MM.1S (cell line): ENCODE data around the gene DDX20.

Experiments
- DNase-seq: peaks from one replicate; pipeline ENCODE4 v3.0.0-alpha.2; 2015
- H2AFZ ChIP-seq: fragments of 300-600 bp; sonication (generic); 2 replicates; pipeline ENCODE4 v1.6.0; 2016; ENCODE audit warnings: antibody characterized with exemption, low read length
- H3F3A ChIP-seq: fragments of 300-600 bp; sonication (generic); 2 replicates; pipeline ENCODE4 v1.6.1; 2016; ENCODE audit warnings: mild to moderate bottlenecking, antibody characterized with exemption, low read length, moderate library complexity, mixed read lengths; ENCODE audit not compliant: insufficient read depth
- H3K27ac ChIP-seq: fragments of 300-600 bp; sonication (generic); 2 replicates; pipeline ENCODE4 v1.5.1; 2016; ENCODE audit warnings: mild to moderate bottlenecking, low read length
- H3K27me3 ChIP-seq: fragments of 300-600 bp; sonication (generic); replicated peaks from 2 replicates; pipeline ENCODE4 v1.6.0; 2016; ENCODE audit warnings: low read length; ENCODE audit not compliant: insufficient read depth
- H3K36me3 ChIP-seq: fragments of 300-600 bp; sonication (generic); replicated peaks from 2 replicates; pipeline ENCODE4 v1.6.1; 2016; ENCODE audit warnings: mild to moderate bottlenecking, low read length, mixed read lengths; ENCODE audit not compliant: insufficient read depth
- H3K4me1 ChIP-seq: fragments of 300-600 bp; sonication (generic); 2 replicates; pipeline ENCODE4 v1.6.1; 2016; ENCODE audit warnings: low read length, mixed read lengths
- H3K4me2 ChIP-seq: fragments of 300-600 bp; sonication (generic); 2 replicates; pipeline ENCODE4 v1.6.0; 2016; ENCODE audit warnings: low read depth, low read length
- H3K4me3 ChIP-seq: fragments of 300-600 bp; sonication (generic); 2 replicates; pipeline ENCODE4 v1.5.1; 2016; ENCODE audit warnings: low read length, mixed read lengths
- H3K79me2 ChIP-seq: fragments of 300-600 bp; sonication (generic); 2 replicates; pipeline ENCODE4 v1.6.1; 2016; ENCODE audit warnings: mixed run types, low read length, mixed read lengths
- H3K9ac ChIP-seq: fragments of 300-600 bp; sonication (generic); 2 replicates; pipeline ENCODE4 v1.6.1; 2016; ENCODE audit warnings: low read length, mixed read lengths
- H3K9me2 ChIP-seq: fragments of 300-600 bp; sonication (generic); replicated peaks from 2 replicates; pipeline ENCODE4 v1.6.1; 2016; ENCODE audit warnings: mild to moderate bottlenecking, low read length, mixed read lengths; ENCODE audit not compliant: insufficient read depth
- H3K9me3 ChIP-seq: fragments of 300-600 bp; sonication (generic); replicated peaks from 2 replicates; pipeline ENCODE4 v1.6.1; 2016; ENCODE audit warnings: mild to moderate bottlenecking, low read length, mixed read lengths; ENCODE audit not compliant: insufficient read depth
- H4K20me1 ChIP-seq: fragments of 300-600 bp; sonication (generic); 2 replicates; pipeline ENCODE4 v1.6.1; 2016; ENCODE audit warnings: mild to moderate bottlenecking, low read length, moderate library complexity, mixed read lengths; ENCODE audit not compliant: insufficient read depth
- CTCF ChIP-seq: fragments of 300-600 bp; sonication (generic); IDR thresholded peaks from 2 replicates; pipeline ENCODE4 v1.5.1; 2016; ENCODE audit warnings: antibody characterized with exemption, low read length, mixed read lengths
- EZH2 ChIP-seq: fragments of 300-600 bp; sonication (generic); optimal IDR thresholded peaks from 2 replicates; pipeline ENCODE3; 2017; ENCODE audit warnings: low read depth, mild to moderate bottlenecking, antibody characterized with exemption, low read length, mixed read lengths
- EZH2phosphoT487 ChIP-seq: fragments of 300-600 bp; sonication (generic); IDR thresholded peaks from 2 replicates; pipeline ENCODE4 v1.6.1; 2018; ENCODE audit warnings: antibody characterized with exemption, low read length

DDX20 gene

DNA sequence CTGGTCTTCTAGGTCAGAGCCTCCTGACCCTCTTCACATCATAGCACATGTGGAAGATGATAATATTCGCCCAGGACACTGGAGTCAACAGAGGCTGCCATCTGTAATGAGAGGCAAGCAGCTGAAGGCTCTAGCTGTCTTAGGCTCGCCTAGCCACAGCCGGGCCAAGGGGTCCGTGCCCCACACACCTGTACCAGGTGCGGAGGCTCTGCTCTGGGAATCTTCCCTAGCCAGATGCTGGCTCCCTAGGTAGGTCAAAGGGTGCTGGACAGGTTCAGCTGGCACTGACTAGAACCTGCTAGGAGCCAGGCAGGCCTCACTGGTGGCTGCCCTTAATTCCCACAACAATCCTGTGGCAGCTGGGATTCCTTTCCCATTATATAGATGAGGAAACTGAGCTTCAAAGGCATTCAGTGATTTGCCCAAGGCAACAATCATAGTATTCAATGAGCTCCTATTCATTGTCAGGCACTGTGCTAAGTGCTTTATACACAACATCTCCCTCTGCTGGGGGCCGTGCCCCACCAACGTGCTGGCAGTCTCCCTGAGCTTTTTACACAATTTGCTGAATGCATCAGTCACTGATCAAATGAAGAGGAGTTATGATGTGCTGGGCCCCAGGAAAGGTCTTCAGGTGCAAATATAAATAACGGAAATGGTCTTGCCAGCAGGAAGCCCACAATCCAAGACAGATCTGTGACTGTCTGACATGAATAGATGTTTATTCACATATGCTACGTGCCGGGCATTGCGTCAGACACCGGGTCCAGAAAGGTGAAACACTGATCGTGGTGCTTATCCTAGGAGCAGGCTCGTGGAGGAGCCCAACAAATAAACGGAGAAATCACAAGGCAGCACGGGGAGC, 58.0 kb downstream of the DDX20 start:
- no peak overlapping the region for H3K9ac ChIP-seq
- TF ChIP-seq EZH2phosphoT487 (no peak), EZH2 (no peak), CTCF (no peak)
- H3K9me2 ChIP-seq, result no peaks in the 10 kb centered on the region
- H3F3A ChIP-seq, result no peaks in the 10 kb centered on the region
- no peaks in the 10 kb centered on the region for H3K9me3 ChIP-seq
- H3K4me3 ChIP-seq, result no peak overlapping the region
- no peak overlapping the region for H3K4me2 ChIP-seq
- H3K27me3 ChIP-seq, result no peaks in the 10 kb centered on the region
- no peaks in the 10 kb centered on the region for H4K20me1 ChIP-seq
- H3K27ac ChIP-seq, result no peak overlapping the region
- no peaks in the 10 kb centered on the region for H3K36me3 ChIP-seq
- no peaks in the 10 kb centered on the region for H3K4me1 ChIP-seq
- no peak for DNase-seq
- H3K79me2 ChIP-seq, result no peaks in the 10 kb centered on the region
- no peak overlapping the region for H2AFZ ChIP-seq

DNA sequence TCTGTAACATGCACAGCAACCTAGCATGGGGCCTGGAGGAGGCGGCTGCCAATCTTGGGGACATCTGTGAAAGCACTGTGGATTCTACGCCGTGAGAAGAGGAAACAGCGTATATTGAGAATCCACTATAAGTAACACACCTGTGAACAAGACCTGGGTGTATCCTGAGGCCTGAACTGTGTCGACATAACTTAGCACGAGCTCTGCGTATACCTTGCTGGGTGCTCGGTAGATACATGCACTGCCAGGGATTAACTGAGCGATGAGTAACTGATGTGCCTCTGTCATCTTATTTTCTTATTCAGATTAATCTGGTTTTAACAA, 58.6 kb downstream of the DDX20 start:
- no peaks in the 10 kb centered on the region for H3K36me3 ChIP-seq
- TF ChIP-seq EZH2phosphoT487 (no peak), CTCF (no peak), EZH2 (no peak)
- no peak overlapping the region for H2AFZ ChIP-seq
- no peaks in the 10 kb centered on the region for H3K9me2 ChIP-seq
- no peak overlapping the region for H3K4me2 ChIP-seq
- DNase-seq, result no peak
- no peak overlapping the region for H3K9ac ChIP-seq
- no peak overlapping the region for H3K4me3 ChIP-seq
- no peaks in the 10 kb centered on the region for H3K9me3 ChIP-seq
- no peaks in the 10 kb centered on the region for H4K20me1 ChIP-seq
- H3K79me2 ChIP-seq, result no peaks in the 10 kb centered on the region
- H3K4me1 ChIP-seq, result no peaks in the 10 kb centered on the region
- no peak overlapping the region for H3K27ac ChIP-seq
- H3F3A ChIP-seq, result no peaks in the 10 kb centered on the region
- no peaks in the 10 kb centered on the region for H3K27me3 ChIP-seq

DNA sequence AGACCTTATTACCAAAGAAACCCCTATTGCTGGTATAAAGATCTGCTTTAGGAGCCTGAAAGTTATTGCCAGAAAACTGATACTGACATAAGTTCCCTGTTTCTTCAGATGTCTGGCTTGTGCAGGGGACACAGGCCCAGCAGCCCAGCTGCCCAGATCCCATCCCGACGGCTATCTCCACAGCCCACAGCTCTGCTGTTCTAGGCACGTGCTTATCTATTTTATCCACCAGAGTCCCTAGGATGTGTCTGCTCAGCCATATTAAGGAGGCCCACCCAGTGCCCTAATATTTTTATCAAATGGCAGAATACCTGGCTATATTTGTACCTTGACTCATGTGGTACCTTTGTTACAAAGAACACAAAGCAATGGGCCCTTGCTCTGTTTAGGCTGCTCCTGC, 58.9 kb downstream of the DDX20 start:
- no peak for TF ChIP-seq EZH2
- TF ChIP-seq EZH2phosphoT487, result no peak
- TF ChIP-seq CTCF, result no peak
- Histone ChIP-seq H4K20me1 (no peaks in the 10 kb centered on the region), H3K9me3 (no peaks in the 10 kb centered on the region), H2AFZ (no peak overlapping the region), H3K27ac (no peak overlapping the region), H3K4me3 (no peak overlapping the region), H3K9me2 (no peaks in the 10 kb centered on the region), H3K79me2 (no peaks in the 10 kb centered on the region), H3K4me1 (no peaks in the 10 kb centered on the region), H3K4me2 (no peak overlapping the region), H3F3A (no peaks in the 10 kb centered on the region), H3K9ac (no peak overlapping the region), H3K27me3 (no peaks in the 10 kb centered on the region), H3K36me3 (no peaks in the 10 kb centered on the region)
- no peak for DNase-seq
